HepG2 (cell line): ENCODE data around the gene PPEF2. TPM values are rescaled to one million over a fixed set of nuclear protein-coding genes. Genes with fewer than 3 reads are reported as not detected.

Source experiments
- ATAC-seq: fragments of 200-7000 bp; cut with Tn5 transposase; 3 replicates; pipeline ENCODE4 v1.9.1; 2020; ENCODE audit warnings: mild to moderate bottlenecking, moderate library complexity
- BruUV-seq: library from RNA; stranded (reverse); fragments of 400-500 nt; replicated peaks from 2 replicates; lab custom pipeline; 2021; lab: Mats Ljungman, UMichigan
- CTCF ChIA-PET: fragments of 300-600 bp; formaldehyde crosslinking; extraction: SDS; loops from one replicate; lab custom pipeline; 2021; ENCODE audit warnings: low total read pairs, inconsistent platforms, low intra/inter-chr PET ratio; lab: Yijun Ruan, JAX
- POLR2A ChIA-PET: fragments of 350-600 bp; sonication (Branson Sonifier 250); formaldehyde crosslinking; loops from one replicate; lab custom pipeline; 2020; ENCODE audit warnings: antibody characterized with exemption, inconsistent platforms; lab: Yijun Ruan, JAX
- DNase-seq: peaks from one replicate; pipeline ENCODE4 v3.0.0-alpha.2; 2015; ENCODE audit warnings: low spot score
- FAIRE-seq: peaks from 3 replicates; lab custom pipeline; 2011; peaks lifted over from hg19 to GRCh38; lab: Jason Lieb, UNC
- H2AFZ ChIP-seq: one replicate; pipeline ENCODE4 v1.6.1; 2011; ENCODE audit warnings: low read length, inconsistent platforms
- H3K27ac ChIP-seq: fragments of 300-600 bp; 3 replicates; pipeline ENCODE4 v1.8.0; 2011; ENCODE audit warnings: mixed run types, mild to moderate bottlenecking, mixed read lengths, low read length, inconsistent platforms; ENCODE audit not compliant: insufficient read depth; ENCODE audit errors: extremely low read length
- H3K27me3 ChIP-seq, 2 experiments: fragments of 200-600 bp in 1 of 2; 2 replicates in 1 of 2; 3 replicates in 1 of 2; pipeline versions ENCODE4 v1.6.0 to v1.8.0; 2011; ENCODE audit warnings: low read length in 2 of 2, mild to moderate bottlenecking in 2 of 2, moderate library complexity in 2 of 2, inconsistent platforms in 1 of 2; ENCODE audit not compliant: insufficient read depth in 2 of 2, control insufficient read depth in 1 of 2
- H3K36me3 ChIP-seq, 2 experiments: fragments of 200-600 bp in 1 of 2; replicated peaks in 1 of 2; 2 replicates in 1 of 2; 3 replicates in 1 of 2; pipeline versions ENCODE4 v1.5.1 to v1.8.0; 2011; ENCODE audit warnings: low read length in 2 of 2, inconsistent platforms in 1 of 2; ENCODE audit not compliant: insufficient read depth in 2 of 2, control insufficient read depth in 1 of 2
- H3K4me1 ChIP-seq: 2 replicates; pipeline ENCODE4 v1.5.1; 2012; ENCODE audit warnings: low read length, inconsistent platforms; ENCODE audit not compliant: insufficient read depth
- H3K4me2 ChIP-seq: 2 replicates; pipeline ENCODE4 v1.6.0; 2011; ENCODE audit warnings: low read depth, low read length, inconsistent platforms
- H3K4me3 ChIP-seq, 3 experiments: fragments of 200-600 bp in 1 of 3; sonication (generic), shearing (Covaris generic) in 1 of 3; replicated peaks in 1 of 3; 2 replicates each; pipeline ENCODE4 v1.5.1; 2011 to 2016; ENCODE audit warnings: low read length in 3 of 3, inconsistent platforms in 2 of 3, low read depth in 2 of 3, mild to moderate bottlenecking in 2 of 3, control low read depth in 1 of 3, mixed read lengths in 1 of 3; ENCODE audit not compliant: insufficient read depth in 1 of 3
- H3K79me2 ChIP-seq: one replicate; pipeline ENCODE4 v1.6.1; 2011; ENCODE audit warnings: low read length, inconsistent platforms; ENCODE audit not compliant: insufficient read depth
- H3K9ac ChIP-seq: 2 replicates; pipeline ENCODE4 v1.6.0; 2011; ENCODE audit warnings: mild to moderate bottlenecking, low read depth, low read length, inconsistent platforms; ENCODE audit not compliant: insufficient read depth
- H3K9me3 ChIP-seq: 2 replicates; pipeline ENCODE4 v1.5.1; 2012; ENCODE audit warnings: mild to moderate bottlenecking, low read length
- H4K20me1 ChIP-seq: 2 replicates; pipeline ENCODE4 v1.6.0; 2011; ENCODE audit warnings: inconsistent platforms, mild to moderate bottlenecking, low read length, moderate library complexity; ENCODE audit not compliant: insufficient read depth
- ARID3A ChIP-seq: IDR thresholded peaks from 2 replicates; pipeline ENCODE4 v1.6.1; 2012; ENCODE audit warnings: low read depth, low read length, improper control_type of control experiment
- CREM ChIP-seq, 2 experiments: sonication (generic) in 1 of 2; formaldehyde crosslinking in 1 of 2; IDR thresholded peaks; 2 replicates each; pipeline versions ENCODE4 v1.4.0 to v1.6.1; 2016 to 2020; ENCODE audit warnings: antibody characterized with exemption in 1 of 2, mild to moderate bottlenecking in 1 of 2, missing genetic modification reagents in 1 of 2
- HNF4A ChIP-seq: sonication (generic); formaldehyde crosslinking; IDR thresholded peaks from 2 replicates; pipeline ENCODE4 v1.4.0; 2020; ENCODE audit warnings: missing genetic modification reagents
- HNRNPK ChIP-seq: fragments of 200-400 bp; formaldehyde crosslinking; IDR thresholded peaks from 2 replicates; pipeline ENCODE4 v1.6.1; 2018; ENCODE audit warnings: low read length, low read depth, moderate library complexity, mild to moderate bottlenecking; ENCODE audit not compliant: poor library complexity, severe bottlenecking
- MXD3 ChIP-seq: IDR thresholded peaks from 2 replicates; pipeline ENCODE4 v1.6.1; 2016; ENCODE audit warnings: mild to moderate bottlenecking, missing biosample characterization, missing genetic modification reagents
- NCOR1 ChIP-seq: fragments of 200-600 bp; sonication (generic); IDR thresholded peaks from 2 replicates; pipeline ENCODE4 v1.7.0; 2017; ENCODE audit warnings: antibody characterized with exemption, low read length, borderline replicate concordance
- RARG ChIP-seq: sonication (generic); formaldehyde crosslinking; IDR thresholded peaks from 2 replicates; pipeline ENCODE4 v1.4.0; 2020; ENCODE audit warnings: low read depth, mild to moderate bottlenecking, missing genetic modification reagents
- THRA ChIP-seq: sonication (generic); formaldehyde crosslinking; IDR thresholded peaks from 2 replicates; pipeline ENCODE4 v1.4.0; 2020; ENCODE audit warnings: missing genetic modification reagents, borderline replicate concordance
- TOE1 ChIP-seq: sonication (generic); formaldehyde crosslinking; IDR thresholded peaks from 2 replicates; pipeline ENCODE4 v1.4.0; 2020; ENCODE audit warnings: mild to moderate bottlenecking, missing genetic modification reagents
- ZBTB33 ChIP-seq: sonication (generic); formaldehyde crosslinking; IDR thresholded peaks from 2 replicates; pipeline ENCODE4 v1.4.0; 2020; ENCODE audit warnings: missing genetic modification reagents
- ZBTB38 ChIP-seq: sonication (generic); formaldehyde crosslinking; IDR thresholded peaks from 2 replicates; pipeline ENCODE4 v1.5.1; 2020; ENCODE audit warnings: mild to moderate bottlenecking, missing genetic modification reagents
- ZBTB8A ChIP-seq: sonication (generic); formaldehyde crosslinking; IDR thresholded peaks from 2 replicates; pipeline ENCODE4 v1.4.0; 2020; ENCODE audit warnings: mild to moderate bottlenecking, low read depth, missing genetic modification reagents, borderline replicate concordance
- WGBS: methylation state at CpG from one replicate; pipeline ENCODE4 v1.1.6; 2017; ENCODE audit warnings: low lambda C conversion rate; 5-methylcytosine and 5-hydroxymethylcytosine counted together
- in situ Hi-C: cut with HindIII; loops from 2 replicates; pipeline ENCODE4 v1.10.0; 2017; ENCODE audit warnings: low pct_unique_long_range_greater_than_20kb; ENCODE audit not compliant: extremely low pct_ligation_motif_present
- intact Hi-C: fragments of 100-400 bp; cut with micrococcal nuclease; formaldehyde crosslinking; loops from one replicate; pipeline ENCODE4 v1.10.0; 2022; ENCODE audit not compliant: unreplicated experiment
- polyA plus RNA-seq, 8 experiments: library from polyadenylated mRNA; depleted of rRNA in 3 of 8; stranded (reverse) in 7 of 8; unstranded in 1 of 8; fragments of >200 nt; fragmentation: Illumina TruSeq in 4 of 8; extraction: Trizol in 4 of 8; gene quantifications; 2 replicates each; pipeline versions ENCODE4 v1.2.1 to v1.2.3, GENCODE V29; 2011 to 2016; ENCODE audit warnings: low read depth in 4 of 8, missing spikeins in 1 of 8, mixed read lengths in 1 of 8; ENCODE audit not compliant: insufficient read depth in 1 of 8
- total RNA-seq, 5 experiments: library from RNA; depleted of rRNA; stranded (reverse); fragments of >200 nt; fragmentation: Illumina TruSeq; extraction: Trizol; gene quantifications; 2 replicates each; pipeline ENCODE4 v1.2.3, GENCODE V29; 2016; ENCODE audit warnings: low read depth in 1 of 5

PPEF2 gene
- total and polyA plus RNA-seq, 2 of the 13 experiments (the other 11 are each of a cell fraction or from before 2014, with no cell fraction given) = 0.01 TPM; not detected in 1

- H3K27ac ChIP-seq = no peak overlapping the region
- peaks cover 6 to 9% of the 10 kb centered on the region in 2 experiments; a peak in 3 of 5 replicates for H3K36me3 ChIP-seq
- no peaks in the 10 kb centered on the region for H3K79me2 ChIP-seq
- no TSS peak for BruUV-seq
- TF ChIP-seq CREM (IDR thresholded peaks at IDR 0.05) (no peak), CREM (CRISPR knock-in tag; IDR thresholded peaks at IDR 0.05) (no peak), ZBTB8A (CRISPR knock-in tag) (no peak), HNRNPK (no peak), MXD3 (CRISPR knock-in tag) (no peak), ZBTB38 (CRISPR knock-in tag) (no peak), ZBTB33 (no peak), NCOR1 (no peak), ARID3A (no peak), HNF4A (peak; percentile 44), TOE1 (no peak), THRA (CRISPR knock-in tag) (peak; percentile 20; the same call in 1 of the 2 replicates), RARG (no peak)
- TF ChIP-seq, all 625 proteins: peak for 2
- no peaks in the 10 kb centered on the region for H4K20me1 ChIP-seq
- DNase-seq (no peak), FAIRE-seq (no peak), ATAC-seq (no peak)
- in situ Hi-C loops (no loop called here), intact Hi-C loops (loop anchor here (5.0 kb wide), 2 partner anchors 77 to 167 kb away; no protein-coding TSS in a partner anchor)
- H3K4me2 ChIP-seq = no peak overlapping the region
- ChIA-PET CTCF (no interaction called here), POLR2A (no interaction called here)
- peaks cover 23% of the 10 kb centered on the region for H3K4me1 ChIP-seq
- no peak overlapping the region for H2AFZ ChIP-seq
- no peak overlapping the region for H3K4me3 ChIP-seq
- no peak overlapping the region for H3K9ac ChIP-seq
- 75% methylated on average over 3 of the region's 3 CpGs for WGBS
- no peaks in the 10 kb centered on the region for H3K27me3 ChIP-seq
- H3K9me3 ChIP-seq = no peaks in the 10 kb centered on the region
These were observed 17.7 kb upstream of the PPEF2 start for GRCh38 chr4:75919920-75920319.
